MCF 10A (cell line): ENCODE results near the gene SLC12A5. TPM values are rescaled to one million over a fixed set of nuclear protein-coding genes. Genes with fewer than 3 reads are reported as not detected.

Source experiments
- BruUV-seq: library from RNA; stranded (reverse); fragments of 400-500 nt; replicated peaks from 2 replicates; lab custom pipeline; 2021; lab: Mats Ljungman, UMichigan
- CTCF ChIA-PET: fragments of 300-600 bp; sonication (Branson Sonifier 250); formaldehyde crosslinking; extraction: SDS; loops from one replicate; lab custom pipeline; 2021; ENCODE audit warnings: antibody characterized with exemption, inconsistent platforms; lab: Yijun Ruan, JAX
- POLR2A ChIA-PET: fragments of 300-600, 350-650 bp; sonication (Branson Sonifier 250); formaldehyde crosslinking; extraction: SDS; loops from one replicate; lab custom pipeline; 2020; ENCODE audit warnings: antibody characterized with exemption, inconsistent platforms; lab: Yijun Ruan, JAX
- DNase-seq: peaks from one replicate; pipeline ENCODE4 v3.0.0-alpha.2; 2018; ENCODE audit not compliant: unreplicated experiment
- H3K27ac Mint-ChIP-seq: one replicate; pipeline ENCODE4 v1.8.0; 2022; ENCODE audit warnings: mild to moderate bottlenecking, low read depth, mixed read lengths; ENCODE audit not compliant: unreplicated experiment
- H3K27me3 Mint-ChIP-seq: one replicate; pipeline ENCODE4 v1.8.0; 2022; ENCODE audit warnings: mixed read lengths; ENCODE audit not compliant: insufficient read depth, unreplicated experiment
- H3K36me3 Mint-ChIP-seq: one replicate; pipeline ENCODE4 v1.8.0; 2022; ENCODE audit warnings: mild to moderate bottlenecking, moderate library complexity, mixed read lengths; ENCODE audit not compliant: insufficient read depth, unreplicated experiment
- H3K4me1 Mint-ChIP-seq: one replicate; pipeline ENCODE4 v1.8.0; 2022; ENCODE audit warnings: mixed read lengths; ENCODE audit not compliant: insufficient read depth, unreplicated experiment
- H3K4me3 Mint-ChIP-seq: one replicate; pipeline ENCODE4 v1.8.0; 2022; ENCODE audit warnings: mild to moderate bottlenecking, moderate library complexity, mixed read lengths; ENCODE audit not compliant: unreplicated experiment
- H3K9me3 Mint-ChIP-seq: one replicate; pipeline ENCODE4 v1.8.0; 2022; ENCODE audit warnings: mixed read lengths; ENCODE audit not compliant: unreplicated experiment
- intact Hi-C: fragments of 100-400 bp; cut with micrococcal nuclease; formaldehyde crosslinking; loops from 2 replicates; pipeline ENCODE4 v1.14.1; 2022
- total RNA-seq: library from RNA; stranded (reverse); gene quantifications from 2 replicates; pipeline ENCODE4 v1.2.3, GENCODE V29; 2022
- TF ChIP-seq, protein P1 (sequence below): fragments of 200-600 bp; IDR thresholded peaks from one replicate; pipeline ENCODE4 v1.8.0; 2022; ENCODE audit warnings: antibody characterized with exemption, mild to moderate bottlenecking; ENCODE audit not compliant: unreplicated experiment

Gene SLC12A5
- total RNA-seq, 1 experiment from 2014 or later: 0.75 TPM

DNA sequence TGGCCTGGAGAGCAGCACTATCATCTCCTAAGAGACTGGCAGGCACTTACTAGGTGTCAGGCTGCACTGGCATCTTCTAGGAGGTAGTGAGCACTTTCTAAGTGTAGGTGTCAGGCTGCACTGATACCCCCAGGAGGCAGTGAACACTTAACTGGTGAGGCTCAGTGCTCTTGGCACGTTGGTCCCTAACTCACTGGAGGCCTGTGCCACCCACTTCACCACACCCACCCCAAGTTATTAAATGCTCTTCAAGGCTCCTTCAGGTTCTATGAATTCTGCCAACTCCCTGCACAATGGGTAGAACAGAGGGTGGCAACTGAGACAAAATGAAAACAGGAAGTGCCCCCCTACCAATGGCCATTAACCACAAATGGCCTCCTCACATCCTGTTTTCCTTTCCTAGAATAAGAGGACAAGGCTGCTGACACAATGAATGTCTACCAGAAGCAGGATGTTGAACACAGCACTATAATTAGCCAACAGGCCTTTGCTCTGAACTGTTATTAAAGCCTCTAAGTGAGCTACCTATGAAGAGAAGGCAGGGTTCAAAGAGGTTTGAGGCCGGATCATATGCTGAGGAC, 31.4 kb downstream of the SLC12A5 start:
- ChIA-PET POLR2A (interaction anchor here (1.1 kb wide), 1 partner anchor 11 kb away, joined by 3 read pairs; no protein-coding TSS in a partner anchor), CTCF (interaction anchor here (0.5 to 1.5 kb wide), 2 partner anchors 74 to 149 kb away, joined by 3 to 4 read pairs; no protein-coding TSS in a partner anchor)
- DNase-seq: no peak
- no peaks in the 10 kb centered on the region for H3K9me3 Mint-ChIP-seq
- TF ChIP-seq, protein P1, sequence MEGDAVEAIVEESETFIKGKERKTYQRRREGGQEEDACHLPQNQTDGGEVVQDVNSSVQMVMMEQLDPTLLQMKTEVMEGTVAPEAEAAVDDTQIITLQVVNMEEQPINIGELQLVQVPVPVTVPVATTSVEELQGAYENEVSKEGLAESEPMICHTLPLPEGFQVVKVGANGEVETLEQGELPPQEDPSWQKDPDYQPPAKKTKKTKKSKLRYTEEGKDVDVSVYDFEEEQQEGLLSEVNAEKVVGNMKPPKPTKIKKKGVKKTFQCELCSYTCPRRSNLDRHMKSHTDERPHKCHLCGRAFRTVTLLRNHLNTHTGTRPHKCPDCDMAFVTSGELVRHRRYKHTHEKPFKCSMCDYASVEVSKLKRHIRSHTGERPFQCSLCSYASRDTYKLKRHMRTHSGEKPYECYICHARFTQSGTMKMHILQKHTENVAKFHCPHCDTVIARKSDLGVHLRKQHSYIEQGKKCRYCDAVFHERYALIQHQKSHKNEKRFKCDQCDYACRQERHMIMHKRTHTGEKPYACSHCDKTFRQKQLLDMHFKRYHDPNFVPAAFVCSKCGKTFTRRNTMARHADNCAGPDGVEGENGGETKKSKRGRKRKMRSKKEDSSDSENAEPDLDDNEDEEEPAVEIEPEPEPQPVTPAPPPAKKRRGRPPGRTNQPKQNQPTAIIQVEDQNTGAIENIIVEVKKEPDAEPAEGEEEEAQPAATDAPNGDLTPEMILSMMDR: no peak
- no peak overlapping the region for H3K4me3 Mint-ChIP-seq
- peaks cover 49% of the 10 kb centered on the region for H3K36me3 Mint-ChIP-seq
- H3K27ac Mint-ChIP-seq: no peak overlapping the region
- BruUV-seq: no TSS peak
- peaks cover 4% of the 10 kb centered on the region for H3K27me3 Mint-ChIP-seq
- intact Hi-C loops: no loop called here
- H3K4me1 Mint-ChIP-seq: no peaks in the 10 kb centered on the region

DNA sequence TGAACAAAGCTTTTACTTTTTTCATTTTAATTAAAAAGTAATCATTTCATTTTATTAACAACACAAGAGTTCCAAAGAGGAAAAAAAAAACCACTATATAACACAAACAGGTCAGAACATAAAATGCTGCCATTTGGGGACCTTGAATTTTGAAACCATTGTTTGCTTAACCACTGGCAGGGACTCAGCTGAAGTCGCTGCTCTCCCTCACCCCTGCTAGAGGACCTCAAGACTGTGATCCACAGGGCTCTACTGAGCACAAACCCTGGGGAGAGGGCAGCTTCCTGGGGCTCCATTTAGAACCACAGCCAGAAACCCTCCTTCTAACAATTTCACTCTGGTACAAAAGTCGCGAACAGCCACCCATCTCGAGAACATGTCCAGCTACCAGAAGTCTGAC, 32.0 kb downstream of the SLC12A5 start:
- POLR2A ChIA-PET: interaction anchor here (1.0 to 1.1 kb wide), 2 partner anchors 11 to 12 kb away, joined by 3 read pairs; no protein-coding TSS in a partner anchor
- Mint-ChIP-seq H3K36me3 (peaks cover 55% of the 10 kb centered on the region), H3K4me3 (no peak overlapping the region), H3K27me3 (no peaks in the 10 kb centered on the region), H3K27ac (no peak overlapping the region), H3K4me1 (no peaks in the 10 kb centered on the region), H3K9me3 (no peaks in the 10 kb centered on the region)
- CTCF ChIA-PET: interaction anchor here (0.5 to 1.5 kb wide), 3 partner anchors 74 to 346 kb away, joined by 3 to 4 read pairs (median 3); no protein-coding TSS in a partner anchor
- TF ChIP-seq, protein P1: no peak
- no peak for DNase-seq
- intact Hi-C loops: no loop called here
- BruUV-seq: no TSS peak

DNA sequence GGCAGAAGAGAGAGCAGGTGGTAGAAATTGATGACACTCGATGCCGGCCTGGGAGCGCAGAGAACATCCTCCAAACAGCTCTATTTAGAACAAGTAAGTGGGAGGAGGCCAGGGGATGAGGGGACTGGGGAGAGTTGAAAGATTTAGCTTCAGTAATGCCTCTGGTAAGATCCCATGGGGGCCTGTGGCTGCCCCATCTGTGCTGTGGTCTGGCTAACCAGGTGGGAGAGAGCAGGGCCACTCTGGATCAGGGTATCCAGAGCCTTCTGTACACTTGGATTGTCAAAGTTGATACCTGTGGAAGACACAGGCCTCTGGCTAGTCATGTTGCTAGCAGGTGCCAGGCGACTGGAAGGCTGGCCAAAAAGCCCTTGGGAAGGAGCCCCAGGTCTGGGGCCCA, 33.1 kb downstream of the SLC12A5 start:
- H3K27ac Mint-ChIP-seq: no peak overlapping the region
- no peaks in the 10 kb centered on the region for H3K4me1 Mint-ChIP-seq
- TF ChIP-seq, protein P1: no peak
- H3K4me3 Mint-ChIP-seq: no peak overlapping the region
- no TSS peak for BruUV-seq
- H3K9me3 Mint-ChIP-seq: no peaks in the 10 kb centered on the region
- H3K36me3 Mint-ChIP-seq: peaks cover 55% of the 10 kb centered on the region
- ChIA-PET CTCF (interaction anchor here (0.6 kb wide), 1 partner anchor 71 kb away, joined by 3 read pairs; no protein-coding TSS in a partner anchor), POLR2A (no interaction called here)
- no peaks in the 10 kb centered on the region for H3K27me3 Mint-ChIP-seq
- intact Hi-C loops: no loop called here
- DNase-seq: no peak

DNA sequence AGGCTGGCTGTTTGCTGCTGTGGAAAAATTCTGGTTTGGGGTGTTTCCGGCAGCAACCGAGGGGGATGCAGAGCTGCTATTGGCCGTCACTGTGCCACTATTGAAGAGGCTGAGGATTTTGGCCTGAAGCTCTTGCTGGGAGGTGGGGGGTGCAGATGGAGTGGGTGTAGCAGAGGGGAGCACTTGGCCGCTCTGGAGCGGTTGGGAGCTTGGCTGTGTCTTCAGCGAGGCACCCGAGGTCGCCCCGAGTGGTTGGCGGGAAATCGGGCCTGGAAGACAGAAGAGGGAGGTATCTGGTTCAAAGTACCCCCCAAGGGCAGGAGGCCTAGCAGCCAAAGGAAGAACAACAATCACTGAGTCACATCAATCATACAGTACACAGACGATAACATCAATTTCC, 33.6 kb downstream of the SLC12A5 start:
- no peak for DNase-seq
- no peaks in the 10 kb centered on the region for H3K4me1 Mint-ChIP-seq
- BruUV-seq: no TSS peak
- intact Hi-C loops: no loop called here
- H3K27ac Mint-ChIP-seq: no peak overlapping the region
- POLR2A ChIA-PET: no interaction called here
- H3K36me3 Mint-ChIP-seq: peaks cover 55% of the 10 kb centered on the region
- no peaks in the 10 kb centered on the region for H3K9me3 Mint-ChIP-seq
- H3K27me3 Mint-ChIP-seq: no peaks in the 10 kb centered on the region
- no peak overlapping the region for H3K4me3 Mint-ChIP-seq
- CTCF ChIA-PET: interaction anchor here (0.6 kb wide), 1 partner anchor 71 kb away, joined by 3 read pairs; no protein-coding TSS in a partner anchor
- TF ChIP-seq, protein P1: no peak
